GM19351 (cell line): ENCODE results near the gene SDR9C7.
"Not testable (repeated sequence)": the region's sequence is repeated elsewhere in the genome, so short reads cannot be mapped to it uniquely, and the experiment has no call there.

Experiments used
- ATAC-seq: cut with Tn5 transposase; IDR thresholded peaks from one replicate; pipeline ENCODE4 v1.9.1; 2021; ENCODE audit warnings: mild to moderate bottlenecking, moderate library complexity; ENCODE audit not compliant: unreplicated experiment

SDR9C7 gene

DNA sequence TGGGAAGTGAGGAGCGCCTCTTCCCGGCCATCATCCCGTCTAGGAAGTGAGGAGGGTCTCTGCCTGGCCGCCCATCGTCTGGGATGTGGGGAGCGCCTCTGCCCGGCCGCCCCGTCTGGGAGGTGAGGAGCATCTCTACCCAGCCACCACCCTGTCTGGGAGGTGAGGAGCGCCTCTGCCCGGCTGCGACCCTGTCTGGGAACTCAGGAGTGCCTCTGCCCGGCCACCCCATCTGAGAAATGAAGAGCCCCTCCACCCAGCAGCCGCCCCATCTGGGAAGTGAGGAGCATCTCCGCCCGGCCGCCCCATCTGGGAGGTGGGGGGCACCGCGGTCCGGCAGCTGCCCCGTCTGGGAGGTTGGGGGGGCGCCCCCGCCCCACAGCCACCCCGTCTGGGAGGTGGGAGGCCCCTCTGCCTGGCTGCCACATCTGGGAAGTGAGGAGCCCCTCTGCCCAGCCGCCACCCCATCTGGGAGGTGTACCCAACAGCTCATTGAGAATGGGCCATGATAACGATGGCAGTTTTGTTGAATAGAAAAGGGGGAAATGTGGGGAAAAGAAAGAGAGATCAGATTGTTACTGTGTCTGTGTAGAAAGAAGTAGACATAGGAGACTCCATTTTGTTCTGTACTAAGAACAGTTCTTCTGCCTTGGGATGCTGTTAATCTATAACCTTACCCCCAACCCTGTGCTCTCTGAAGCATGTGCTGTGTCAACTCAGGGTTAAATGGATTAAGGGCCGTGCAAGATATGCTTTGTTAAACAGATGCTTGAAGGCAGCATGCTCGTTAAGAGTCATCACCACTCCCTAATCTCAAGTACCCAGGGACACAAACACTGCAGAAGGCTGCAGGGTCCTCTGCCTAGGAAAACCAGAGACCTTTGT, 54.7 kb downstream of the SDR9C7 start:
- not testable (repeated sequence) for ATAC-seq

DNA sequence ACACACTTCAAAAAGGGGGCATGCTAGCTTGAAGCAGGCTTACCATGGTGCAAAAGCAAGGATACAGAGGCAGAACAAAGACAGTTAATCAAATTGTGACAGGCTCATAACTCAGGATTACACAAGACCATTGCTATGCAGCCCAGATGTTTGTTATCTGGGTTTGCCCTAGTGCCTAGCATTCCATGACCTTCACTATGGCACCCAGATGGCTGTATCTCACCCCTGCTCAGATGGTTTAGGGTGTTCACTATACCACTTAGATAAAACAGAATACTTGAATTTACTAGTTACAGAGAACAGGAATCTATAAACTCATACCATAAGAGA, 56.2 kb downstream of the SDR9C7 start:
- no peak for ATAC-seq

DNA sequence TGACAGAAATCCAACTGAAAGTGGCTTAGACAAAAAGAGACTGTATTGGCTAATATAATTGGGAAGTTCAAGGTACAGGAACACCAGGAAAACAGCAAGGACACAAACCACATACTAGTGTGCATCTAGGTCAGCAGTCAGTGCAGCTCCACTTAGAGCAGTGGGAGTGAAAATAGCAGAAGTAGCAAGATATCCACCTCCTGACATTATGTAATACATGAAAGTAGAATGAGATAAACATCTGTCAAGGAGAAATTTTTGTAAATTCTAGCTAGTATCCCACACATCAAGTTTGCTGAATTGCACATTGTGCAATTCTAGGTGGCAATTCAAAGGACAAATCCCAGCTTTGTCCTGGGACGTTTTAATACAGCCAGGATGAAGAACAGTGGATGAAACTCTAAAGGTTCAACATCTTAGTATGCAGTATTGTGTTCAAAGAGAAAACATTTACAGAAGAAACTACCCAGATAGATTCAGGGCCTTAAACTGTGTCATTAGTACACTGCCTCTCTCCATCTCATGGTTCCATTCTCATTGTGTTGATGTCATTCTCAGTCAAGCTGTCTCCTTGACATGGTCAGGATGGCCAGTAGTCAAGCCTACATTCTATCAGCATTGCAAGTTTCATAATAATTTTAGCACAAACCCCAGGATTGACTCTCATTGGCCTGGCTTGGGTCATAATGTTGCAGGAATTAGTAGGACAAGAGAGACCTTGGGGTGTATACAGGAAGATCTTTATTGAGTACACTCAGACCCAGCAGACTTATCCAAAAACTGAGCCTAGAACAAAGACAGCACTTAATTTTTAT, 56.8 kb downstream of the SDR9C7 start:
- ATAC-seq: no peak

DNA sequence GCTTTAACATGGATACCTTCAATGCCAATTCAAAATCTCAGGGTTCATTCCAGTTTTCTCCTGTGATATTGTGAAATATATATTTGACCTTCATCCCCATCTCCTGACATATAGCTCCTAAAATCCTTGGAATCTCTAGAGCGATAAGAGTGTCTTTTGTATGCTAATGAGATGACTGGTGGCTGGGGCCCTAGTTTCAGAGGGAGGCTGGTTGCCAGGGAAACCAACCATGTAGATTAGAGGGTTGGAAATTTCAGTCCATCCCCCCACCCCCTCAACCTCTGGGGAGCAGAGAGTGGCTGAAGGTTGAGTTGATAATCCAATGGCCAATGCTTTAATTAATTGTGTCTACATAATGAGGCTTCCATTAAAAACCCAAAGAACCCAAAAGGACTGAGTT, 59.4 kb downstream of the SDR9C7 start:
- no peak for ATAC-seq

DNA sequence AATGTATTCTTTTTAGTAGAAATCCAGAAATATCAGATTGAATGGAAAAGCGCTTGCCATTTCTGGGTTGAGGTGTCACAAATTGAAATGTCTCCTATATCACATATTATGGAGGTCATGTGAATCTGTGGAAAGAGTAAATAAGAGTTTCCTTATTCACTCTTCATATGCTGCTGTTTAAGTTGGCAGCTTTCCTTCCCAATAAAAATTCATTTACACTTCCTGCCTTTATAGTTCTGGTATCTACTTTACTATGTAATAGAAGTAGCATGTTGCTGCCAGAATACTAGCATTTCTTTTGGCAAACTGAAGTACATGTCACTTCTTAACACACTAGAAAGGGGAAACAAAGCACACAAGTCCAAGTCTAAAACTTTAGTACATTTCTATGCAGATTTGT, 60.8 kb downstream of the SDR9C7 start:
- no peak for ATAC-seq
